Activated CD8-positive, alpha-beta memory T cell treated with anti-CD3 and anti-CD28 coated beads, Interleukin-2, amount 50 U/mL, for 4 hours (primary cell): ENCODE data around the gene INSIG1.
A peak's percentile ranks its signal among the peaks of the same experiment; 100 is the strongest.

Experiments
- DNase-seq: peaks from one replicate; pipeline ENCODE4 v3.0.0-alpha.2; 2020

The INSIG1 gene

GRCh38 chr7:155286686-155287085 is 11.0 kb upstream of the INSIG1 start:
- no peak for DNase-seq

GRCh38 chr7:155287284-155287935 is 10.3 kb upstream of the INSIG1 start:
- DNase-seq: no peak

- no peak for DNase-seq
Observed at GRCh38 chr7:155288055-155288454, 9.6 kb upstream of the INSIG1 start.

GRCh38 chr7:155289107-155289506 is 8.6 kb upstream of the INSIG1 start:
- no peak for DNase-seq

GRCh38 chr7:155289949-155290501 is 7.7 kb upstream of the INSIG1 start:
- no peak for DNase-seq

GRCh38 chr7:155291045-155291530 is 6.6 kb upstream of the INSIG1 start:
- DNase-seq: no peak

GRCh38 chr7:155291729-155292128 is 5.9 kb upstream of the INSIG1 start:
- DNase-seq: no peak

GRCh38 chr7:155292680-155293226 is 4.9 kb upstream of the INSIG1 start:
- DNase-seq: no peak

- DNase-seq: no peak
Observed at GRCh38 chr7:155293721-155294510, 3.8 kb upstream of the INSIG1 start.

GRCh38 chr7:155294511-155294778 is 3.2 kb upstream of the INSIG1 start:
- DNase-seq: no peak

- no peak for DNase-seq
Observed at GRCh38 chr7:155295511-155295910, 2.2 kb upstream of the INSIG1 start.

- no peak for DNase-seq
Observed at GRCh38 chr7:155296006-155296787, 1.5 kb upstream of the INSIG1 start.

GRCh38 chr7:155296788-155297516 is 726 bp upstream of the INSIG1 start:
- peak; percentile 87 for DNase-seq

GRCh38 chr7:155298288-155298833 is 683 bp downstream of the INSIG1 start:
- peak; percentile 23 for DNase-seq

GRCh38 chr7:155298834-155299534 is 1.3 kb downstream of the INSIG1 start:
- DNase-seq: peak; percentile 91

- DNase-seq: peak; percentile 31
Observed at GRCh38 chr7:155299535-155300202, 2.0 kb downstream of the INSIG1 start.

GRCh38 chr7:155300641-155301452 is 3.2 kb downstream of the INSIG1 start:
- DNase-seq: no peak

GRCh38 chr7:155303039-155303593 is 5.4 kb downstream of the INSIG1 start:
- DNase-seq: no peak

- DNase-seq: no peak
Observed at GRCh38 chr7:155303897-155304296, 6.2 kb downstream of the INSIG1 start.
